HG03571 (cell line): ENCODE results near the gene PVR.
"Not testable (repeated sequence)": the region's sequence is repeated elsewhere in the genome, so short reads cannot be mapped to it uniquely, and the experiment has no call there.

ENCODE experiments used
- ATAC-seq: cut with Tn5 transposase; IDR thresholded peaks from one replicate; pipeline ENCODE4 v1.9.1; 2021; ENCODE audit not compliant: unreplicated experiment

The PVR gene

DNA sequence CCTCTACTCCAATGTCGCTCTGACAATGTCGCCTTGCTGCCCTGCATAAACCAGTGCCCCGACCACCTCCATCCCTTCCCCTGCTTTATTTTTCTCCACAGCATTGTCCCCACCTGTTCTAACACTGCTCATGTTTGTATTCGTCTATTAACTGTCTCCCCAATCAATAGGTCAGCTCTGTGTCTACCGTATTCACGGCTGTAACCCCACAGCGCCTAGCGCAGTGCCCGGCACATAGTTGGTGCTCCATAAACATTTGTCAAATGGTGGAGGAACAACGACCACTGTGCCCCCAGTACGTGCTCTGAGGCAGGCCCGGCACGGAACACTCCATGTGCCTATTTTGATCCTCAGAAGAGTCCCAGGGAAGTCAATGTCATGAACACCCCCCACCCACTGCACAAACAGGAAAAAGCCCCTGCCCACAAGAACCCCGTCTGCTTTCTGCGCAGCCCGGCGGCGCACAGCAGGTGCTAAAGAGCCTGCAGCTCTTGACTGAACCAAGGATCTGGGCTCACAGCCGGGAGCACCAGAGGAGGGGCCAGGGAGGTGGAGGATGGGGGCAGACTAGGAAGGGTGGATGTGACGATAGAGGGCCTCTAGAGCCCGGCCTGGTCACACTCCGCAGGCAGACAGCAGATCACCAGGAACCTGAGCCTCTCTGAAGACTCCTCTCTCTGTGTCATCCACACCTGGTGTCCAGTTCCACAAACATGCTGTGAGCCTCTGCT lies 53.4 kb downstream of the PVR start:
- ATAC-seq: no peak

GRCh38 chr19:44697670-44698034 lies 53.9 kb downstream of the PVR start:
- no peak for ATAC-seq

- no peak for ATAC-seq
Observed at GRCh38 chr19:44698492-44699201, 54.9 kb downstream of the PVR start, which contains the start of gene CEACAM16. Gene CEACAM16 (plus strand): TSS chr19:44699151. CDS start chr19:44701457, 2,306 bp downstream.

DNA sequence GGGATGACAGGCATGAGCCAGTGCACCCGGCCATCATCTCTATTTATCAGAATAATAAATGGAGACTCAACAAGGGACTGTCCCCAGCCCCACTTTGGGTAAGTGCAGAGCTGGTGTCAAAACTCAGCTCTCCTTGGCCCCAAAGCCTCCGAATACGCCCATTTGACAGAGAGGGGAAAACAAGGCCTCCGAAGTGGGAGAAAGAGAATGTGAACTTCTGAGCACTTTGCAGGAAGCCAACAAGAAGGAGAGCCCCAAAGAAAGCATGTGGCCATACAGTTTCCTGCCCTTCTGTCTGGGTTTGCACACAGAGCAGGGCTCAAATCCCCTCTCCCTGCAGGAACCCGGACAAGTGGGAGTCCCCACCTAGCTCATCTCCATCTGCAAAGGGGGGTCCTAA lies 56.8 kb downstream of the PVR start:
- ATAC-seq: no peak

- ATAC-seq: no peak
Observed at GRCh38 chr19:44701228-44701627, 57.5 kb downstream of the PVR start.

DNA sequence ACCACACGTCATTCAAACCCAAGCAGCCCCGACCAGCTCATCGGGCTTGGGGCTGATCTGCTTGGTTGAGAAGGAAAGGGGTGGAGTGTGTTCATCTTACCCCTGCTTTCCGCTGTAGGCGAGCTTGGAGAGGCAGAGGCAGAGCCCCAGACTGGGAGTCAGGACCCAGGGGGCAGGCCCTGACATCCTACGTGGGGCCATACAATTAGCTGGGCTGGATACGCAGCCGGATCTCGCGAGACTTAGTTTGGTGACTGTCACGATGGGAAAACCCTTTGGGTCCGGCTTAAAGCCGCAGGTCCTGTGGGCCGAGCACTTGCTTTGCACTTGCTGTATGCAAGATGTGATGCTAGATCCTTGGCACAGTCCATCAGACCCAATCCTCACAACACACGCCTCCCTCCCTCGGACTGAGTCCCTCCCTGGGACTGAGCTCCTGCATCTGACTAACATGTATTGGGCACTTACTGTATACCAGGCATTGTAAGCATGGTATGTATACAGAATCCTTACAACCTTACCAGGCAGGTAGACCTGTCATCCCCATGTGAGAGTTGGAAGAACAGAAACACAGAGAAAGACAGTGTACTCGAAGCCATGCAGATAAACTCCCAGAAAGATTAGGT lies 59.0 kb downstream of the PVR start:
- ATAC-seq: no peak

GRCh38 chr19:44703336-44704078 lies 59.8 kb downstream of the PVR start:
- ATAC-seq: no peak

GRCh38 chr19:44704982-44705381 lies 61.3 kb downstream of the PVR start:
- no peak for ATAC-seq

DNA sequence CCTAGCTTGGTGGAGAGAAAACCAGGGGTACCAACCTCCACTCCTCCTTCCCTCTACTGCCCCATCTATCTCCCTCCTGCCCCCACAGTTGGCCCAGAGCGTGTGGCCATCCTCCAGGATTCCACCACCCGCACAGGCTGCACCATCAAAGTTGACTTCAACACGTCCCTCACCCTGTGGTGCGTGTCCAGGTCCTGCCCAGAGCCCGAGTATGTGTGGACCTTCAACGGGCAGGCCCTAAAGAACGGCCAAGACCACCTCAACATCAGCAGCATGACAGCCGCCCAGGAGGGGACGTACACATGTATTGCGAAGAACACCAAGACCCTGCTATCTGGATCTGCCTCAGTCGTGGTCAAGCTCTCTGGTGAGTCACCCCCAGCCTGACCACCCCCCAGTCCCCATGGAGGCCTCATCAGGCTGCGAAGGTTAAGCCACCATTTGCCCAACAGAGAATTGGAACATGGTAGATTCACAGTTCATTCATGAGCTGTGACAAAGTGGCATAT lies 61.8 kb downstream of the PVR start:
- ATAC-seq: no peak

- no peak for ATAC-seq
Observed at GRCh38 chr19:44706506-44707236, 63.0 kb downstream of the PVR start.

- ATAC-seq: no peak
Observed at GRCh38 chr19:44707794-44708193, 64.1 kb downstream of the PVR start.

DNA sequence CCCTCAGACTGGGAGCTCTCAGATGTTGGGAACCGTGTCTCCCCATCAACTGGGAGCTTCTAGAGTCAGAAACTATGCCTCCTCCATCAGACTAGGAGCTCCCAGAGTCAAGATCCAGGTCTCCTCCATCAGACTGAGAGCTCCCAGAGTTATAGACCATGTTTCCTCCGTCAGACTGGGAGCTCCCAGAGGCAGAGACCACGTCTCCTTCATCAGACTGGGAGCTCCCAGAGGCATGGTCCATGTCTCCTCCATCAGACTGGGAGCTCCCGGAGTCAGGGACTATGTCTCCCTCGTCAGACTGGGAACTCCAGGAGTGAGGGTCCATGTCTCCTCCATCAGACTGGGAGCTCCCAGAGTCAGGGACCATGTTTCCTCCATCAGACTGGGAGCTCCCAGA lies 65.2 kb downstream of the PVR start:
- ATAC-seq: no peak

GRCh38 chr19:44709434-44710266 lies 65.9 kb downstream of the PVR start:
- ATAC-seq: not testable (repeated sequence)

GRCh38 chr19:44710483-44710882 lies 66.8 kb downstream of the PVR start:
- ATAC-seq: no peak

DNA sequence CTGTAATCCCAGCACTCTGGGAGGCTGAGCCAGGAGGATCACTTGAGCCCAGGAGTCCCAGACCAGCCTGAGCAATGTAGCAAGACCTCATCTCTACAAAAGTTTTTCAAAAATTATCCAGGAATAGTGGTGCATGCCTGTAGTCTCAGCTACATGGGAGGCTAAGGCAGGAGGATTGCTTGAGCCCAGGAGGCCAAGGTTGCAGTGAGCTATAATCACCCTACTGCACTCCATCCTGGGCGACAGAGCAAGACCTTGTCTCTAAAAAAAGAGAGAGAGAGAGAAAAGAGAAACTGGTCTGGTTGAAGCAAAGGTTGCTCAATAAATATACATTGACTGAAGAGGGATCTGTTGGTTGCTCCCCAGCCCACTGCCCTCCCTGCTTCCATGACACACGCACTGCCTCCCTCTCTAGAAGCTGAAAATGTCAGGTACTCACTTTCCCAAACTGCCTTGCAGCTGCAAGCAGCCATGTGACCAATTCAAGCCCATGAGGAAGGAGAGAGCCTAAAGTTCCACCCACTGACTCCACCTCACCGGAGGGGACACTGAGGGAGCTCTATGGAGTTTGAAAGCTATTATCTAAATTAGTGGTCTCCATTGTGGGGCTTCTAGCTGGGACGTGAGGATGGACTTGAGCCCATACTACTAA lies 69.3 kb downstream of the PVR start:
- no peak for ATAC-seq
